OCI-M1 (cell line): ENCODE data around the gene GEMIN4.
A peak's percentile ranks its signal among the peaks of the same experiment; 100 is the strongest.
"Not testable (repeated sequence)": the region's sequence is repeated elsewhere in the genome, so short reads cannot be mapped to it uniquely, and the experiment has no call there.

Source experiments
- DNase-seq: peaks from one replicate; lab custom pipeline; 2025; lab: John Stamatoyannopoulos, UW

Gene GEMIN4

DNA sequence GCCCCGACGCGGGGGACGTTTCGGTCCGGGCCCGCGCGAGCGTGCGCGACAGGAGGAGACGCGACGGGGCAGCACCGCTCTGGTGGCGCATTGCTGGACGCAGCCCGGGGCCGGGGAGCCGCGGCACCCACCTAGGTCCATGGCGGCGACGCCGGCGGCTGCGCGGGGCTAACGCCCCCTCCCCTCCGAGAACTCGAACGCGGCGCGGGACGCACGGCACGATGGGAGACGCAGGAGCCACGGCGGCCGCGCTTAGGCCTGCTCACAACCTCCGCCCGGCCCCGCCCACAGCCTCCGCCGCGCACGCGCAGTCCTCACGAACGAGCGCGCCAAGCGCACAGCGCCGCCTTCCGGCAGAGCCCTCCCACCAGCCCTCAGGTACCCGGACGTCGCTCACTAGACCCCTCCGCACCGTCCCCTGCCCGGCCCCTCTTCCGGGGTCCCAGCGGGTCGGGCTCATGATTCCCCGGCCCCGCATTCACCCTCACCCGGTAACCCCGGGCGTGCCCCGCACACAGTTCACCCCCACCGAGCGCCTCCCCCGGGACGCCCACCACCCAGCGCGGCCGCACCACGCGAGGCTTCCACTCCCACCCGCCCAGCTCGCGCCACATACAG lies at the start of gene GEMIN4:
Gene GEMIN4 (minus strand): TSS at position 263 of the 618 bp plus-strand sequence. CDS start 122 bp downstream, at position 141.
- peak; percentile 90 for DNase-seq

DNA sequence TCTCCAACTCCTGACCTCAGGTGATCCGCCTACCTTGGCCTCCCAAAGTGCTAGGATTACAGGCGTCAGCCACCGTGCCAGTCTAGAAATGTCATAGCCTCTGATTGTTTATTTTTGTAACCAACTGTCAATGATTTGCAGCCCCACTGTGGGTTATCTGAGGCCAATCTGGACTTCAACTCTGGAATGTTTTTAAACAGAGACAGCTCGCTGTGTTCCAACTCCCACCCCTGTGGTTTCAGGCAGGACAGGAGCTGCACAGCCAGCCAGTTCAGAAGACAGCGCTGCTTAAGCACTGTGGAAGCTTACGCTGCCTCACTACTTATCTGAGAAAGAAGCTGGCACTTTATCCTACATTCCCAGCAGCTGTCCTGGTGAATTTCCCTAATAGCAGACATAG lies 49.6 kb upstream of the GEMIN4 start:
- DNase-seq = no peak

DNA sequence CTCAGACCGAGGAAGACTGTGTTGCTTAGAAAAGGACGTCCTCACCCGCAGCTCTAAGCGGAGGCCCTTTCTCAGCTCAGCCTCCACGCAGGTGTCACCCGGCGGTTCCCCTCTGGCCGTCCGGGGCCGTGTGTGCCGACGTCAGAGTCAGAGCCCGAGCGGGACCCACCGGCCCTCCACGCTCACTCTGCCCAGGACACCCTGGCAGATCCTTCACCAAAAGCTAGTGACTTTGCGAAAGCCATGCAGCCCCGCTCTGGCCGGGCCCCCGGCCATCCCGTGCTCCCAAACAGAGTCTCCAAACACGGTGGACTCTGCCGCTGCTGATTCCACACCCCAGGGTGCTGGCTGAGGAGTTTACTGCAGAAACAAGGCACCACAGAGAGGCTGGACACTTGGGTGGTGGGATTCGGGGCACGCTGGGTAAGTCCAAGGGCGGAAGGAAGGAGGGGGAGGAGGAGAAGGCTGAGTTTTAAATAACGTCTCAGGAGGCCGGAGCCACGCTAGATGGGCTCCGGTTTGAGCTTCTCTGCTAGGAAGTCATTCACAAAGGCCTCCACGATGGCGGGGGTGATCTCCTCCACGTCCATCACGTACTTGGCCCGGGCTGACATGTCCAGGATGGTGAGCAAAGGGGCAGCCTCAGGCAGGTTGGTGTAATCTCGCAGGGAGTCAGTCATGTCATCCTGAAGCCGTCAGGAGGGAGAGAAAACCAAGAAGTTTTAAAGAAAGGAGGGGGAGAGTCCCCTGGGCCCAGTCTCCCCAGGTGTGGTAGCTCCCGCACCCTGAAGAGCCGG lies 48.6 kb upstream of the GEMIN4 start:
- DNase-seq = no peak

DNA sequence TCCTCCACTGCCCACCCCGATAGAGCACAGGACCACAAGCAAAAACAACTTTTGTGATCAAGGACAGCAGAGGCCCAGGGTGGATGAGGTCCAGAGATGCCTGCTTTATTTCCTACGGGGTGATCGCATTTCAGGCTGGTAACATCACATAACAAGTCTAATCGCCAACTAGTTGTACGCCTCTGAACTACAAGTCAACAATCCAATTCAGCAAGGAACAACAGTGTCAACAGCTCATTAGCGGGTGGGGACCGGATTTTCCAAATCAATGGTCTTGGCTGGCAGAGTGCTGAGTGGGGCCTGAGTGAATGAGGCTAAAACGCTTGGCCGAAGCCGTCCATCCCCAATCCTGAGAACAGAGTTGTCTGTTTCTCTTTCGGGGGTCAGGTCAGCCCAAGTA lies 47.2 kb upstream of the GEMIN4 start:
- no peak for DNase-seq

DNA sequence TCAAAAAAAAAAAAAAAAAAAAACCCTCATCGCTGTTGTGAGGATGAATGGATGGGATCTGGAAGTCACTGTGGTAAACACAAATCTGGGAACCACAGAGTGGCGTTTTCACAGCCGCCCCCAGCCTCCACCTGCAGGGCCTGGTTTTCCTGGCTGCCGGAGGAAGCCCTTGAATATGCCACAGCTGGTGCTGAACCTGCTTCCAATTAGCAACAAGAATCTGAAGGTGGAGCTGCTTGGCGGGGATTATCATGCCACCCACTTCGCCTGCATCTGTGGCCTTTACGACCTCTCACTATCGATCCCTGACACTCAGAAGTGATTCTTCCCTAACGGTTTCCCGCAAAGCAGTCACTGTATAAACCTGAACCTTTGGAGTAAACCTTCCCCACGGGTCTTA lies 46.2 kb upstream of the GEMIN4 start:
- DNase-seq = no peak

DNA sequence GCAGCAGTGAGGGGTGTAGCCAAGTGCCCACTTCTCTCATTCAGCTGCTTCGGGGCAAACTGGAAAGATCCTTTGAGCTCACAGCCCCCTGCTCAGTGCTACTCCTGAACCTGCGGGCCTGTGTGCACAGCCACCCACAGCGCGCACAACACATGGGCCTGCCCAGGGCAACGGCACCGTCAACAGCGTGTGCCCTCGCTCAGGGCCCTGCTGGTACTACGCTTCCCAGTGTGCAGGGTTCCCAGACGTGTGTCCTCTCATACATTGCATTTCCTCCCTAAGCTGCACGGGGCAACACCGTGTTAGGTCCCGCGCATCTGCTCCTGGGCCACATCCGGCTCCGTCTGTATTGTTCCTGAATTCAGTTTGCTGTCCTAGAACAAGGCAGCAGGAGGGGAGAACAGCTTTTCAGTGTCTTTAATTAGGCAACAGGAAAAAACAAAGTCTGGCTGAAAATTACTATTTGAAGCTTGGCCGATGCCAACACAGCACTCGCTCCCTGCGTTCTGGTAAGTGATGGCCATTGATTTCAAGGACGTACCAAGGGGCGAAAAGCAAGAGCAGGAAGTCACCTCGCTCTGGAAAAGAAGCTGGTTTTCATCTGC lies 45.3 kb upstream of the GEMIN4 start:
- DNase-seq = no peak

DNA sequence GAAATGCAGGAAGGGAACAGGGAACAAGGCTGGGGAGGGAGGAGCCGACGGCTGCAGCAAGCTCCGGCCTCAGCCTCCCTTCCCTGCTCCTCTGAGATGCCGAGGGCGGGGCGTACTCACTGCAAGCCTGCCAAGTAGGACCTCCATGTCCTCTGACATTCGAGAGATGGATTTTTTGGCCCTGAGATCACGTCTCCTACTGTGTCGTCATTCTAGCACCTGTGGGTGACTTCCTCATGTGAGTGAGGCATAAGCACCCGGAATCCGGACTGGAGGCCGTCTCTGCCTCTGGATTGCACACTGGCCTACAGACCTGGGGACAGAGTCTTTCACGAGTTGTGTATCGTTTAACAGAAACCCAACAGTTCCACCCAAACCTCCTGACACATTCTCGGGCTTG lies 44.5 kb upstream of the GEMIN4 start:
- no peak for DNase-seq

DNA sequence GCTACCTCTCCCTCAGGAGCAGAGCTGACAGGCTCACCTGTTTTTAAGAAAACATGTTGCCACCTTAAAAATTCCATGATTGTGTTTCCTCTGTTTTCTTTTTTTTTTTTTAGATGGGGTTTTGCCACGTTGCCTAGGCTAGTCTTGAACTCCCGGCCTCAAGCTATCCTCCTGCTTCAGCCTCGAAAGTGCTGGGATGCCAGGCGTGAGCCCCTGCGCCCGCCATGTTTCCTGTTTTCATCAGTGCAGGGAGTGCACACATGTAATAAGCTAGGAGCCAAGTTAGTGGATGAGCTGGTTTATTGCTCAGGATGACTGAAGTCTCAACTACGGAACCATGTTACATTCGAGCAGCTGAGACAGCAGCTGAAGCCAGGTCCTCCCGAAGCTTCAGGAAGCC lies 43.7 kb upstream of the GEMIN4 start:
- DNase-seq = no peak

DNA sequence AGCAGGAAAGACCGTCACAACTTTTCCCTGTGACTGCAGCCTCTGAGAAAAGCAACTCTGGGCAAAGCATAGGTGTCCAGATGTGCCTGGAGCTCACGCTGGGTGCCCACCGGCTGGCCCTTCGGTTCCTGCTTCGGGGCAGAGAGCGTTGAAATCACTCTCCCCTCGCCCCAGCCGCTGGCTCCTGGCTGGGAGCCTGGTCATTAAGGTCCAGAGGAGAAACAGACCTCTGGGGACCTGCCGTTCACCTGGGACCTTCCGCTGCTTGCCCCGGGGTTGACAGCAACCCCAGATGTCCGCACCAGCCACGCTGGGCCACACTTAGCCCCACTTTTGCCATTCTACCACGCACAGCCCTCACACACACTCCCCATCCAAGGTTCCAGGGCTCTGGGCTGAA lies 43.2 kb upstream of the GEMIN4 start:
- DNase-seq = no peak

DNA sequence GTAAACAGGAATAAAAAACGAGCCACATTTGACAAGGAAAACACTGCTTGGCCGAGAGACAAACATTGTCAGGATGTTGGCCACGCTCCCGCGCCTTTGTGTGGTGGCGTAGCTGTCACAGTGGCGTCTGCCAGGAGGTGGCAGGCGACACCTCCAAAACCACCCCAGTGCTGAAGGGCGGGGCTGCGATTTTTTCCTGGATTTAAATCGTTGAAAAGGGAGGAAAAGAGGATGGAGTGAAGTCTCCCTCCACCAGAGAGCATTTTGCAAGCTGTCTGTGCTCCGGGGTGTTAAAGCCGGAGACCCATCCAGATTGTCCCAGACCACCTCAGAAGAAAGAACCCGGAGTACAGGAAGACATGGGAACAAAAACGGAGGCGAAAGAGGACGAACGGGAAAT lies 42.8 kb upstream of the GEMIN4 start:
- peak; percentile 66 for DNase-seq

DNA sequence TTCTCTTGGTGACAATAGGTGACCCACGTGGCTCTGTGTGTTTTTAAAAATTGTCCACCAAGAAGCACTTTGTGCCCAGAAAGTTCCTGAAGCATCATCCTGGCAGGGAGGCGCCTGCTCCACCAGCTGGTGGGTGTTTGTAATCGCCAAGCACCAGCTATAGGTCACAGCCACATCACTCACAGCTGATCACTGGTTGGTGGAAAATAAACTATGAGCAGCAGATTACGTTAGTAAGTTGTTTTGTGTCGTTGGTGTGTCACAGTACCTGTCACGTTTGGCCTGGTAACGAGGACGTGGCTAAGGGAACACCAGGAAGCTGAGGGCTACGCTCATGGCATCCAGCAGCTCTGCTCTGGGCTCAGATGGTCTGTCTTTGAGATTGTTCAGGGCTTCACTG lies 40.2 kb upstream of the GEMIN4 start:
- no peak for DNase-seq

DNA sequence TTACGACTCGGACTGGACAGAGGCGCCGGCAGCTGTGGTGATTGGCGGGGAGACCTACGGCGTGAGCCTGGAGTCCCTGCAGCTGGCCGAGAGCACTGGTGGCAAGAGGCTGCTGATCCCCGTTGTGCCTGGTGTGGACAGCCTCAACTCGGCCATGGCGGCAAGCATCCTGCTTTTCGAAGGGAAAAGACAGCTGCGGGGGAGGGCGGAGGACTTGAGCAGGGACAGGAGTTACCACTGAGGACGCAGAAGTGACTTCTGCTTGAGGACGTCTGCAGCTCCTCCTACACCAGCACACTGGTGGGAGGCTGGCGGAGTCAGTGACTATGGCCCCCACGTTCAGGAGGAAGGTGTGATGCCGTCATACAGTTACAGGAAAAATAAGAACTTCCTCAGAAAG lies 39.8 kb upstream of the GEMIN4 start:
- no peak for DNase-seq

DNA sequence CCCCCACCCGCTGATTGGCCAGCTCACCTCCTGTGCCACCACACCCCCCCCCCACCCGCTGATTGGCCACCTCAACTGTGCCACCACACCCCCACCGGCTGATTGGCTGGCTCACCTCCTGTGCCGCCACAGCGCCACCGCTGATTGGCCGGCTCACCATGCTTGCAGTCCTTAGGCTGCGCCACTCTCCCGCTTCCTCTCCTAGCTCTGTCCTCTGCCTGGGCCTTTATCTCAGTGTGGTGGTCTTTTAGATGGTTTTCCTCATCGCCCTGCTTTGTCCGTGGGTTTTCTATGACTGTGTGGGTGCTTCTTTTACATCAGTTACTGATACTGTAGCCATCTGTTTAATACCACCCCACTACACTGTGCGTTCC lies 38.8 kb upstream of the GEMIN4 start:
- not testable (repeated sequence) for DNase-seq

DNA sequence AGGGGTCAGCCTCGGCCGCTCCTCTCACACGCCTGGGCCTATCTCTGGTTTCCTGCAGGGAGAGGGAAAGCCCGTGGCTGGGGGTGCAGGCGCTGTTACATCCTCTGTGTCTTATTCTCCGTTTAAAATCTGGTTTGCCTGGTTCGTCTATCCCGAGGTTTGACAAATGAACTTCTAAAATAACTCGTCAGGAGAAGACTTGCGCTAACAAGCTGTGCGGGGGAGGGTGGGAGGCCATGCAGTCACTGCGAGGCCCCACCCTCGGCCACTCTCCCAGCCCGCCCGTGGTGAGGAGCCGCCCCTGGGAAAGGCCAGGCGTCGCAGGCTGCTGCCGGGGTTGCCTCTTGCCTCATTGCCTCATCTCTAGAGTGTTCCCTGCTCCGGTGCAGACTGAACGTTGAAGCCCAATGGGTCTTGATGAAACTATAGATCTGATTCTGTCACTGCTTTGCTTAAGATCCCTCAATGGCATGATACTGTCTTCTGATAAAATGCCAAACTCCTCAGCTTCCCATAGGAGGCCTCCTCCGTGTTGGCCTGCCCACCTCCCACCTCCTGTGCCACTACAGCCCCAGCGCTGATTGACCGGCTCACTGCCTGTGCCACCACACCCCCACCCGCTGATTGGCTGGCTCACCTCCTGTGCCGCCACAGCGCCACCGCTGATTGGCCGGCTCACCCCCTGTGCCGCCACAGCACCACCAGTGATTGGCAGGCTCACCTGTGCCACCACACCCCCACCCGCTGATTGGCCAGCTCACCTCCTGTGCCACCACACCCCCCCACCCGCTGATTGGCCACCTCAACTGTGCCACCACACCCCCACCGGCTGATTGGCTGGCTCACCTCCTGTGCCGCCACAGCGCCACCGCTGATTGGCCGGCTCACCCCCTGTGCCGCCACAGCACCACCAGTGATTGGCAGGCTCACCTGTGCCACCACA lies 38.1 kb upstream of the GEMIN4 start:
- DNase-seq = not testable (repeated sequence)

DNA sequence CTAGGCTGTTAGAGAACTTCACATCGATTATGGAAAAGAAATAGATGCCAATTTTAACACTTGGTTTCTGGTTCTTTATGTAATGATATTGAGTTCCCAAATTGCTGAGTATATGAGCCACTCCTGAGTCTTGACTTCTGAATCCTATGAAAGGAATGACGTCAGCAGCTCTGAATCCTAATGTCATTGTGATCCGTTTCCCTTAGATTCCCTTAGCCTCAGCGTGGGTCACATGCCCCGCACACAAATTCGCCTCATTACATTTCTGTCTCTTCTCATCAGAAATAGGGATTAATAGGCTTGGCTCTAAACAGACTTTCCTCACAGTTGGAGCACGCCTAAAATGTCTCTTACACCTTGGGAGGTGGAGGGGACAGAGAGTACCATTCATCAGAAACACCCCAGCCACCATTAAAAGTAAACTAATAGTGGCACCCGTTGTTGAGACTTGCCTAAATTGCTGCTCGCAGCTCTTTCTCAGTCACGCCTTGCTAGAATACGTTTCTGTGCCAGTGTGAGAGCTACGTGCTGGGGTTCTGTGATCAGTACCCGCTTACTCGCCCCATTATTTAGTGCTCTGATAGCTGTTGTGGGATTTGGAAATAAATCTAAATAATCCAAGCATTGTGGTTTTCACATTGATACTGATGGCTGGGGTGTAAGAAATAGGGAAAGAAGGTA lies 37.2 kb upstream of the GEMIN4 start:
- DNase-seq = no peak

DNA sequence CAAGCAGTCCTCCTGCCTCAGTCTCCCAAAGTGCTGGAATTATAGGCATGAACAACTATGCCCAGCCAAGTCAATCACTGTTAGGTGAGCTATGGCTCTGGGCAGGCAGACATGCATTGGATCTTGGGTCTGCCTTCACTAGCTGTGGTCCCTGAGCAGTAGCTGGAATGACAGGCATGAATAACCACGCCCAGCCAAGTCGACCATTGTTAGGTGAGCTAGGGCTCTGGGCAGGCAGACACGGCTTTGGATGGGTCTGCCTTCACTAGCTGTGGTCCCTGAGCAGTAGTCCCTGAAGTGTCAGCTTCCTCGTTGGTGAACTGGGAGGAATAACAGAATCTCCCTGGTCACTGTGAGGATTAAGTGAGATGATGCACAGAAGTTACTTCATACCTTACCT lies 36.5 kb upstream of the GEMIN4 start:
- no peak for DNase-seq

DNA sequence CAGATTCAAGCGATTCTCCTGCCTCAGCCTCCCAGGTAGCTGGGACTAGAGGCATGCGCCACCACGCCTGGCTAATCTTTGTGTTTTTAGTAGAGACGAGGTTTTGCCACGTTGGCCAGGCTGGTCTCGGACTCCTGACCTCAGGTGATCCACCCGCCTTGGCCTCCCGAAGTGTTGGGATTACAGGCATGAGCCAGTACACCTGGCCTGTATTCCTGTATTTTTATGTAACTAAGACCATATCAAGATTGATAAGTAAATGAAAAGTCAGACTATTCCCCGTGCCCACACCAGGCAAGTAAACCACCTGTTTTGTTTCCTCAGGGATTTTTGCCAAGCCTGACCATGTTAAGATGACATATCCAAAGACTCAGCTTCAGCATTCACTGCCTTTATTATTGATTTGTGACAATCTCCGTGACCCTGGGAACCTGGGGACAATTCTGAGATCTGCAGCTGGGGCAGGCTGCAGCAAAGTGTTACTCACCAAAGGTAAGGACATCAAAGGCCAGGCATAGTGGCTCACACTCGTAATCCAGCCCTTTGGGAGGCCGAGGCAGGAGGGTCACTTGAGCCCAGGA lies 35.7 kb upstream of the GEMIN4 start:
- no peak for DNase-seq

DNA sequence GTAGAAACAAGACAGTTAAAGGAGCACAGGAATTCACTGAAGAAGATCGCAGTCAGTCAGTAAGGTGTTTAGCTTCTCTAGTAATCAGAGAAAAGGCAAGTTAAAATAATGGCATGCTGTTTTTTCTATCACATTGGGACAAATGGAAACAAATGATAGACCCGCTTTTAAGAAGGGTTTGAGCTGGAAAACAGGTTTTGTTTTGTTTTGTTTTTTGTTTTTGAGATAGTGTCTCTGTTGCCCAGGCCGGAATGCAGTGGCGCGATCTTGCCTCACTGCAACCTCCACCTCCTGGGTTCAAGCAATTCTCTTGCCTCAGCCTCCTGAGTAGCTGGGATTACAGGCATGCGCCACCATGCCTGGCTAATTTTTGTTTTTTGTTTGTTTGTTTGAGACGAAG lies 33.8 kb upstream of the GEMIN4 start:
- DNase-seq = not testable (repeated sequence)

DNA sequence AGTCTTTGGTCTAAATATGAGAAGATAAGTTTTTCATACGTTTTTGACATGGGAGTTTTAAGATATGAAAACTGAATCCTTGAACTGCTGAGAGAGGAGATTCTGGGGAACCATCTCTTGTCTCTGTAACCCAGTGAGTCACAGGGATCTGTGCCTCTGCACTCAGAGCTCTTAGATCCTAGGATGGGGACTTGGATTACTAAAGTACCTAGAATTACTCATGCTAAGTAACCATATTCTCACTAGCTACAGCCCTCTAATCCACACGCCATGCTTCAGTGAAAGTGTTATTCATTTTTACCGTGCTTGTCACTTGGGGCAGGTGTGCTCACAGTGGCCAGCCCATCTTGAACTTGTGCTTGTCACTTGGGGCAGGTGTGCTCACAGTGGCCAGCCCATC lies 32.1 kb upstream of the GEMIN4 start:
- DNase-seq = no peak

DNA sequence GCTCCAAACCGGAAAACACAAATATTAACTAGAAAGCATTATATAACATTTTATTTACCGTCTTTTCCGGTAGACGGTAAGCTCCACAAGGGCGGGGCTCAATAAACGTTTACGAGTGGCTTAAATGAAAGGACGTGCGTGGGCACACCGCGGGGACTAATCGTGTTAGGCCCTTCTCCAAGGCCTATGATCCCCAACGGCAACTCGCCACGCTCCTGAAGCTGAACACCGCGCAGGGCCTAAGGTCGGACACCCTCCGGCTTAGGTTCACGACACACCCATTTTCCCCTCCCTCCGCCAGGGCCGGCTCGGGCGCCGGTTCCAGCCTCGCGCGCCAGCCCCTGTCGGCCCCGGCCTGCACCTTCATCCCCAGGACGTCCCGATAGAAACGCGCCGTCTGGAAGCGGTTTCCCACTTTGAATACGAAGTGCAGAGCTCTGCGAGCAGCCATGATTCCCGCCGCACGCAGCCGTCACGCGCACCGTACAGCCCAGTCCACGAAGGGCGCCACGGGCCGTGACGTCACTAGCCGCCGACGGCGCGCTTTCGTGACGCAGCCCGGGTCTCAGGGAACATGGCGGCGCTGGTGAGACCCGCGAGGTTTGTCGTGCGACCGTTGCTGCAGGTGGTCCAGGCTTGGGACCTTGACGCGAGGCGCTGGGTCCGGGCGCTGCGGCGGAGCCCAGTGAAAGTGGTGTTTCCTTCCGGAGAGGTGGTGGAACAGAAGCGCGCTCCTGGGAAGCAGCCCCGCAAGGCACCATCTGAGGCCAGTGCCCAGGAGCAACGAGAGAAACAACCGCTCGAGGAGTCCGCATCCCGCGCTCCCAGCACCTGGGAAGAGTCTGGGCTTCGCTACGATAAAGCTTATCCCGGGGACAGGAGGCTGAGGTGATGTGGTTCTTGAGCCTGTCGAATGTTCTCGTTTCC lies 30.0 kb upstream of the GEMIN4 start, which contains the start of the genes GLOD4 and MRM3:
Gene GLOD4 (minus strand): TSS at position 476 of the 927 bp plus-strand sequence. CDS start 25 bp downstream, at position 451.
Gene MRM3 (plus strand): TSS at position 549 of the 927 bp plus-strand sequence. CDS start 26 bp downstream, at position 575.
- peak; percentile 86 for DNase-seq
